ENCODE results near the gene TNS1. TPM values are rescaled to one million over a fixed set of nuclear protein-coding genes. Genes with fewer than 3 reads are reported as not detected.

Gene TNS1
- total and polyA plus RNA-seq, 10 of the 15 experiments (the other 5 are each of a cell fraction or from before 2014, with no cell fraction given), result 0.05 to 0.44 TPM; not detected in 8

- Histone ChIP-seq H3K27me3 (replicated peaks in 1 of 2; ENCODE audit: control insufficient read depth in 2 of 2, insufficient read depth in 2 of 2, low read length in 1 of 2) (no peaks in the 10 kb centered on the region; a peak in 2 of 4 replicates), H4K20me1 (ENCODE audit: control insufficient read depth, insufficient read depth) (no peaks in the 10 kb centered on the region), H3K4me1 (ENCODE audit: control insufficient read depth, insufficient read depth, low read length) (no peaks in the 10 kb centered on the region), H3K36me3 (ENCODE audit: control insufficient read depth in 2 of 2, insufficient read depth in 2 of 2, low read length in 1 of 2) (no peaks in the 10 kb centered on the region), H2AFZ (ENCODE audit: control insufficient read depth, low read depth, low read length) (no peak overlapping the region), H3K79me2 (ENCODE audit: control insufficient read depth, insufficient read depth, low read length) (no peaks in the 10 kb centered on the region), H3K4me3 (no peak overlapping the region), H3K4me2 (ENCODE audit: control insufficient read depth, insufficient read depth) (no peak overlapping the region), H3K9ac (ENCODE audit: control insufficient read depth, insufficient read depth, low read length) (no peak overlapping the region), H3K27ac (ENCODE audit: control insufficient read depth, insufficient read depth) (no peak overlapping the region), H3K9me3 (replicated peaks; ENCODE audit: control insufficient read depth, insufficient read depth, low read length) (no peaks in the 10 kb centered on the region)
- no peak for TF ChIP-seq CREB1 (IDR thresholded peaks at IDR 0.05; ENCODE audit: low read depth)
- no peak for TF ChIP-seq RBBP5 (conservative IDR thresholded peaks at IDR 0.05)
- no peak for TF ChIP-seq IKZF2 (IDR thresholded peaks at IDR 0.05)
- no peak for TF ChIP-seq ASH2L (IDR thresholded peaks at IDR 0.05; ENCODE audit: borderline replicate concordance, low read depth)
- TF ChIP-seq JUND (IDR thresholded peaks at IDR 0.05; ENCODE audit: low read depth, low read length), result no peak
- TF ChIP-seq GABPA (IDR thresholded peaks at IDR 0.05; ENCODE audit: low read depth), result no peak
- TF ChIP-seq NFYA (IDR thresholded peaks at IDR 0.05; ENCODE audit: borderline replicate concordance, low read depth, low read length), result no peak
- no peak for TF ChIP-seq ATF2 (IDR thresholded peaks at IDR 0.05; ENCODE audit: low read length)
- TF ChIP-seq IKZF1 (conservative IDR thresholded peaks at IDR 0.05), result no peak
- TF ChIP-seq MXI1 (IDR thresholded peaks at IDR 0.05; ENCODE audit: low read depth, low read length), result no peak
- TF ChIP-seq MLLT1 (IDR thresholded peaks at IDR 0.05), result no peak
- TF ChIP-seq POU2F2 (IDR thresholded peaks at IDR 0.05; ENCODE audit: borderline replicate concordance, low read depth, low read length), result no peak
- no TSS peak for BruUV-seq (replicated peaks)
- DNase-seq (ENCODE audit: low read depth, low spot score), result no peak
- ATAC-seq, result no peak
- CTCF ChIA-PET, result interaction anchor here (1.0 to 1.3 kb wide), 2 partner anchors 17 to 184 kb away, joined by 3 read pairs; no protein-coding TSS in a partner anchor
- POLR2A ChIA-PET, result no interaction called here
- intact Hi-C loops (cut with micrococcal nuclease; ENCODE audit: unreplicated experiment), result no loop called here
- SMC1A ChIA-PET (ENCODE audit: uncharacterized antibody, unreplicated experiment), result no interaction called here
- WGBS (ENCODE audit: insufficient coverage, insufficient replicate concordance, low lambda C conversion rate, missing lambda C conversion rate), result 0% methylated on average over 1 of the region's 1 CpG
- no peak for FAIRE-seq
- in situ Hi-C loops (cut with MboI), result no loop called here
- RAD21 ChIA-PET (ENCODE audit: unreplicated experiment), result no interaction called here
Measured at GRCh38 chr2:217972490-217972889, 30.3 kb downstream of the TNS1 start.
